Mammary epithelial cell (primary cell): ENCODE measurements around the gene SEC24D.

Experiments
- CTCF ChIP-seq, 2 donors: IDR thresholded peaks in 1 of 2; conservative IDR thresholded peaks in 1 of 2; 2 replicates each; pipeline ENCODE4 v1.5.1; 2011 to 2012; ENCODE audit warnings: inconsistent platforms in 2 of 2, low read length in 2 of 2, mild to moderate bottlenecking in 2 of 2, control low read depth in 1 of 2, low read depth in 1 of 2; ENCODE audit not compliant: insufficient read depth in 1 of 2; ENCODE audit errors: extremely low read depth in 1 of 2
- EZH2 ChIP-seq: IDR thresholded peaks from 2 replicates; pipeline ENCODE4 v1.6.1; 2012; ENCODE audit warnings: low read length, inconsistent platforms, borderline replicate concordance

DNA sequence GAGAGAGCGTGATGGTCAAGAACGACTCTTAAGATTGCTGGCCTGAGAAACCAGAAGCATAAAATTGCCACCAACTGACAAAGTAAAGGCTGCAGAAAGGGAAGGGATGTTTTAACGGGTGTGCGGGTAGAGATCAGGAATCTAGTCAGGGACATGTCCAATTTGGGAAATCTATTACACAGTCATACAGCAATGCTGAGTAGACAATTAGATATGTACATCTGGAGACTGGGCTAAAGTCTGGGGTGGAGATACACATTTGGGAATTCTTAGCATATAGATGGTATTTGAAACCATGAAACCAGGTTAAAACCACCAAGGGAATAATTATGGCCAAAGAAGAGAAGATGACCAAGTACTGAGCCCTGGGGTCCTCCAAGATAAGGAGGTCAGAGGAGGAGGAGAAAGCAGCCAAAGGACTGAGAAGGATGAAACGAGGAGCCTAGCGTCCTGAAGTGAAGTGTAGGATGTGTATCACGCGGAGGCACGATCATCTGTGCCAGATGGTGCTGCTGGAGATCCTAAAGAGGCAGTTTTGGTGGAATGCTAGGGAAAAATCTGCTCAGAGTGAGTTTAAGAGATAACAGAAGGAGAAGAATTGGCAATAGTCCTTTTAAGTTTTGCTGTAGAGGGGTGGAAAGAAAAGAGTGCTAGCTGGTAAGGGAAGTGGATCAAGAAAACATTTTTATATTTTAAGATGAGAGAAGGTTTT is 36.5 kb downstream of the SEC24D start:
- TF ChIP-seq EZH2: no peak
- TF ChIP-seq CTCF (conservative IDR thresholded peaks at IDR 0.05 in 1 of 2, IDR thresholded peaks at IDR 0.05 in 1 of 2; ENCODE audit: extremely low read depth in 1 of 2, insufficient read depth in 1 of 2, low read depth in 1 of 2, low read length in 2 of 2): no peak
